ENCODE results near the gene ST7. TPM values are rescaled to one million over a fixed set of nuclear protein-coding genes. Genes with fewer than 3 reads are reported as not detected.
A peak's percentile ranks its signal among the peaks of the same experiment; 100 is the strongest.

ST7 gene
- polyA plus RNA-seq, 5 donors, result 44.7 to 61.6 (median 54.7) TPM

- peak; percentile 38 to 51 for DNase-seq
Observed at GRCh38 chr7:117127585-117128168, 174.4 kb downstream of the ST7 start.

GRCh38 chr7:117129521-117129955 is 176.2 kb downstream of the ST7 start:
- no peak for DNase-seq

DNA sequence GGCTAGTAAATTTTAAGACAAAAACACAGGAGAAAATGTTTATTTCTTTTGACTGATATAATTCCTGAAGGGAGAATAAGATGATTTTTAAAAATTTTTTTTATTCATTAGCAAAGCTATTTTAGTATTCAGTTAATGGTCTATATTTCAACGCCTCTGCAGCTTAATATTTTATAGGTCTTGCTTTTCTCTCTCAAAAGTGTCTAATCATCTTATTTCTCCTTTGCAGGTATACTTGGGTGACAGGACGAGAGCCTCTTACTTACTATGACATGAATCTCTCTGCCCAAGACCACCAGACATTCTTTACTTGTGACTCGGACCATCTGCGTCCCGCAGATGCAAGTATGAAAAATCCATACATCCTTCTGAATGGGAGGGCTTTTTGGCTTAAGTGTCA is 177.0 kb downstream of the ST7 start:
- no peak for DNase-seq

DNA sequence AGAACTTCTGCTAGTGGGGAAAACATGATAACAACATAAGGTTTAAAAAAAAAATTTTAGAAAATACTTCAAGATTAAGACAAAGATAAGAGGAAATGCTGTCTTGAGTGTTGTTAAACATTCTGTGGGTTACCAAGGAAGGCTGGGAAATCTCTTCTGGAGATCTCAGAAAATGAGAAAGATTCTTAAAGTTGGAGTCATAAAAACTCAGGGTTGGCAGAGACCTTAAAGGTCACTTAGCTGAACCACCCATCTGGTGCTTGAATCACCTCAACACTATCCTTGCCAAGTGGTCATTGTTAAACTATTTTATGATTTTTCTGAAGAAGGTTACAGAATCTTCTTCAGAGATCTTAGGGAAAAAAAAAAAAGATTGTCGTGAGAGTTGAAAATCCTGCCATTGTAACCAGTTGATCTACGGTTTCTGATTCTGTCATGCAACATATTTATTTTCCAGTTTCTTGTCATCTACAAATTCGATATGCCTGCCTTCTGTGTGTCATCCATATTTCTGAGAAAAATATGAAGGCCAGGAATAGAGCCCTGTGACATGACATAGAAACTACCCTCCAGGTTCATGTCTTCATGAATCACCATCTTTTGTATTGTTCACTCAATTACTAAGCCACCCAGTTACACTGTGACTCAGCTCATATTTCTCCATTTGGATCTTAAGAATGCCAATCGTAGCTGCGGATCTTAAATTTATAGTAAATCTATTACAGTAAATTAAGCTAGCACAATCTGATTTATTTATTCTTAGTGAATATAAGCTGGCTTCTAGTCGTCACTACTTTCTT is 179.2 kb downstream of the ST7 start:
- DNase-seq, result no peak

DNA sequence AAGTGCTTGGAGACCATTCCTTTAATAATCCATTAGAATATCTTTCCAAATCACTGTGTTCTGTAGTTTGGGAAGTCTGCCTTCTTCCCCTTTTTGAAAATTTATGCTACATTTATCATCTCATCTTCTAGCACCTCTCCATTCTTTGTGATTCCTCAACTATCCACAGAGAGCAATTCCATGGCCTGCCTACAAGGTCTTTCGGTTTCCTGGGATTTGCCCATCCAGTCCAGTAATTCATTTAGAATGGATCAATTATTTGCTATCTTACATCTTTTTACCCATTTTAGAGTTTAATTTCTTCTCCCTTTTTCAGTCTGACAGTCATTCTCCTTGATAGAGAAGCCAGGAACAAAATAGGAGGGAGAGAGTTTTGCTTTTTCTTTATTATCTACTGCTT is 179.8 kb downstream of the ST7 start:
- no peak for DNase-seq

DNA sequence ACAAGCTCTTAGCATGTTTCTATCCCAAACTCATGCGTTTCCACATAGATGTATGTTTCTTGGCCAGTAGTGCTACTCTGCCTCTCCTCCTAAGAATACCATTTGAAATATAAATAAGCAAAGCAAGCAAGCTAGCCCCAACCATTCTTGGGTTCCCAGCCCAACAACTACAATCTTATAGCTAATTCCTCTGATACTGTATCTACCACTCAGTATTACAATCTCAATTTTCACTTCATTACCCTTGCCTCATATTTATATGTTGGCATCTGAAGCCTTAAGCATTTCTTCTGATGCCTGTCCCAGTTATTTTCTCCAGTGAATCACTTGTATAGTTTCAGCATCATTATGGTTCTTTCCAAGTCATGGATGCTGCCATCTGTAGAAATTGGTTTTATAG is 181.1 kb downstream of the ST7 start:
- DNase-seq, result peak; percentile 39 to 65

DNA sequence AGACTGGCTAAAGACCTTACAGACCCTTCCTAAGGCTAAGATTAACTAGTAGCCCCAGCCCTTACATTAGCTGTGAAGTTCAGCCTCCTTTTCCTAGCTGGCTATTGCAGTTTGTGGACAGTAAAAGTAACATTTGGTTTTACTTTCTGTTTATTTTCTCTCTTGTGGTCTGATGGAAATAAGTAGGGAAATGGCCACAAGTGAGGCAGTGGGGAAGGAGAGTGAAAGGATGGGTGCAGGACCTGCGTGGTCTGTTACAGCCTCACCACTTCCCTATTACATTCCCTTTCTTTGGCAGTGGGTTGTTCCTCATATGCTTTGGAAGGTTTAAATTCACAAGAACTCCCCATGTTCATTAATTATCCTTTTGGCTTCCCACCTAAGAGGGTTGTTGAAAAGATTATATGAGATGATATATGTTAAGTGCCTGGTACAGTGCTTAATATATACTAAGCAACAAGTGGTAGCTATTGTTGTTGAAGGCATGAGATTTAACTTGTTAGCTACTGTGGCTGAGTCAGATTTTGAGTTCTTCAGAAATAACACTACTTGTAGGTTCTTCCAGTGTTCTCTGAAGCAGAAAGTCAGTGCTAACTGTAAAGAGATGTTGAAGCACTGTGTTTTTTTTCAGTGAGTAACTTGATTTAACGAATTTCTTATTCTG is 181.7 kb downstream of the ST7 start:
- no peak for DNase-seq

- no peak for DNase-seq
Observed at GRCh38 chr7:117135553-117135891, 182.2 kb downstream of the ST7 start.

- DNase-seq, result no peak
Observed at GRCh38 chr7:117137868-117138267, 184.6 kb downstream of the ST7 start.

GRCh38 chr7:117138495-117138894 is 185.2 kb downstream of the ST7 start:
- no peak for DNase-seq

GRCh38 chr7:117138981-117139380 is 185.7 kb downstream of the ST7 start:
- DNase-seq, result no peak

- DNase-seq, result no peak
Observed at GRCh38 chr7:117139397-117139984, 186.2 kb downstream of the ST7 start.

DNA sequence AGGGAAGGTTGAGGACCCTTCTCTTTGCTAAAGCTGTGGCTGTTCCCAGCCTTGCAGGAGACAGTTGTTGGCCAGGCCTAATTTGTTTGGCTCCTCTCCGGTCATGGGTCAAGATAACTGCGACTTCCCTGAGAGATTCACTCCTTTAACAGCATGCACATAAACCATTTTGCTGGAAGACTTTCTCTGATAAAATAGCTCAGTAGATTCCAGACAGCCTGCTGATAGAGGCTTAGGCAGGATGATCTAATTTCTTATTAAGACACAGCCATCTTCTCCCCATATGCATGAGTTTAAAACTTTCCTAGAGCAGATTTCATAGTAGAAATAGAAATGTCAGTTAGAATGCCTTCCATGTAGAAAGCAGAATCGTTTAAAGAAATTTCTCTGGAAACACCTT is 187.6 kb downstream of the ST7 start:
- DNase-seq, result no peak

DNA sequence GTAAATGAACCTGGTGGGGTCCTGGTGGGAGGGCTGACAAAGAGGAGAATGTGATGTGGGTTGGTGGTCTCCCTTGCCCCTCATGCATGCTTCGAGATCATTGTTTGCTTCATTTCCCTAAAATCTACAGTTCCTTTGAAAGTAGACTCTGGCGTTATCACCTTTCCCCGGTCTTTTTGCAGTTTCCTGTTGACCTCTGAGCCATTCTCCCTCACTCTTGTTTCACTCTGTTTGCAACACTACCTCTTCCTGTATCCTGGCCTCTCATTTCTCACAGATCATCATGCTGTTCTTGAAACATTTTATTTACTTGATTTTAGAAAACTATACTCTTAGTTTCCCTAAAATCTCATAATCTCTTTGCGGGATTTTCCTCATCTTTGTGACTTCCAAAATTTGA is 189.8 kb downstream of the ST7 start:
- no peak for DNase-seq

DNA sequence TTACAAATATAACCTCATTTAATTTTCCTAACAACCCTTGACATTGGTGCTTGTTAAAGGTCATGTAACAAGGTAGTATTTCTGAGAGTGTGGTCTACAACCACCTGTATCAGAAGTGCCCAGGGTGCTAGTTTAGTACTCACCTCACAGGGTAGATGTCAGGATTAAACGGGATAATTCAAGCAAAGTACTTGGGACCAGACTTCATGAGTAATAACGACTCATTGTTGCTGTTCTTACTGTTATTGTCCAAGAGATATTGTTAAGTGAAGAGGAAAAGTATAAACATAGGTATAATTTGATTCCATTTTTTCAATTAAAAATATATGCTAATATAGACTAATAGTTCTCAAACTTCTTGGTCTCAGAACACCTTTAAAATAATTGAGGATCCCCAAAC is 190.3 kb downstream of the ST7 start:
- no peak for DNase-seq

DNA sequence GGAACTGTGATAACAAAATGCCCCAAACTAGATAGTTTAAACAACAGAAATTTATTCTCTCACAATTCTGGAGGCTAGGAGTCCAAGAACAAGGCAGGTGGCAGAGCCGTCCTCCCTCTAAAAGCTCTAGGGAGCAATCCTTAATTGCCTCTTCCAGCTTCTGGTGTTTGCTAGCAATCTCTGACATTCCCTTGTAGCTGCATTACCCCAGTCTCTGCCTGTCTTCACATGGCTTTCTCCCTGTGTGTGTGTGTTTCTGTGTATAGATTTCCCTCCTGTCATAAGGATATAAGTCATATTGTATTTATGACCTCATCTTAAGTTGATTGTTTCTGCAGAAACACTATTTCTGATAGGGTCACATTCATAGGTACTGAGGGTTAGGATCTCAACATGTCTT is 192.0 kb downstream of the ST7 start:
- DNase-seq, result no peak

DNA sequence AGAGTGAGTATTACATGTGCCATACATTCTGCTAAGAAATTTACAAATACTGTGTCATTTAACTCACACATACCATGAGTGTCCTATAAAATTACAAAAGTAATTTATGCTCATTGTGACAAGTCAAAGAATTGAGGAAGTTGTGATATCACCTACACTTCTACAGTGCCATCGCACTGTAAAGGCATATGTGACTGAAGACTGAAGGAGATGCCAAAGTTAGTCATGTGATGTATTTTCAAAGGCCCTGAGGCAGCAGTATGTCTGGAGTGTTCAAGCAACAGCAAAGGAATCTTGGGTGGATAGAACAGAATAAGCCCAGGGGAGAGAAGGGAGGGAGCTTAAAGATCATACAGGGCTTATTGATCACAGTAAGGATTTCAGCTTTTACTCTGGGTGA is 192.8 kb downstream of the ST7 start:
- no peak for DNase-seq

GRCh38 chr7:117146511-117146910 is 193.2 kb downstream of the ST7 start:
- no peak for DNase-seq

- DNase-seq, result no peak
Observed at GRCh38 chr7:117148971-117149370, 195.7 kb downstream of the ST7 start.

DNA sequence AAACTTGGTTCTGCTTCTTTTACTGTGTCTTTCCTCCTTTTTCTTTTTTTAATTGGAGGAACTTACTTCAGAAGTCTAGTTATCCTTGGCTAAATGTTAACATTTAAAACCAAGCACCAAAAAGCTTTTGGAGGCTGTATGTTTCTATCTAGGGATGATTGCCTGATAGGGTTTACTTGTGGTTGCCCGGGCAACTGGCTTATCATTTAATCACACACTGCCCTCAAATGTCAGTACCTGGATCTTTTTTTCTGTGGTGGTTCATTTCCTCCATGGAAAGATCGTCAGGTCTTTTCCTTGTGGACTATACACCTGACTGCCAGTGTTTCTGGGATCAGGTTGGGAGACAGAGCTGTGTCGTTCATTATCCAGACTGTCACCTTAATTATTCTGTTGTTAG is 196.4 kb downstream of the ST7 start:
- no peak for DNase-seq

DNA sequence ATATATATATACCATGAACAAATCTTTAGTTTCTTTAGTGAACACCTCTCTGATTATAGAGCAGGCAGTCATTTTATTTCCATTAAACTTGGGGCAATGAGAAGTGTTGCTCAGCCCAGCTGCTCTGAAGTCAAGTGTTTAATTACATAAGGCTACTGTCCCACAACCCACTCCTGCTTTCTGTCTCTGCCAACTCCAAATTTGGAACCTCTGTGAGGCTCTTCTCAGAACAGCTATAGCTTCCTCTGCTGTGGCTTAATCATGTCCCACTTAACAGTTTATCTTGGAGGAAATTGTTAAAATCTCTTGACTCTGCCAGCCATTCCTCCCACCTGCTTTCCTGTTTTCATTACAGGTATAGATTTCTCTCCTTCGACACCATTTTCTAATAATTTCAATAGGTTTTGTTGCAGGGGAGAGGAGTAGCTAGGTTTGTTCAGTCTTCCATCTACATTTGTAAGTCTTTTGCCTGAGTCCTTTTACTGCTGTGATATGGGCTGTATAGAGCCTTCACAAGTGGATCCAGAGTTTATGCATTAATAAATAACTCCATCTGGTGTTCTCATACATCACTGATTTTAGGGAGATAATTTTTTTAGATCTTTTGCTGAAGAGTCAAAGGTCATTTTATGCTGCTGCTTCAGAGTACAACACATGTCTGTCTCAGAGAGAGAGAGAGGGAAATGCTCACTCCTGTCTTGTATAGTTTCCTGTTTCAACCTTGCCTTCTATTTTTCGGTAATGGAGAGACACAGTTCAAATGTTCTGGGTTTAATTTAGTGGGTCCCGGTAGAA is 199.1 kb downstream of the ST7 start:
- no peak for DNase-seq

DNA sequence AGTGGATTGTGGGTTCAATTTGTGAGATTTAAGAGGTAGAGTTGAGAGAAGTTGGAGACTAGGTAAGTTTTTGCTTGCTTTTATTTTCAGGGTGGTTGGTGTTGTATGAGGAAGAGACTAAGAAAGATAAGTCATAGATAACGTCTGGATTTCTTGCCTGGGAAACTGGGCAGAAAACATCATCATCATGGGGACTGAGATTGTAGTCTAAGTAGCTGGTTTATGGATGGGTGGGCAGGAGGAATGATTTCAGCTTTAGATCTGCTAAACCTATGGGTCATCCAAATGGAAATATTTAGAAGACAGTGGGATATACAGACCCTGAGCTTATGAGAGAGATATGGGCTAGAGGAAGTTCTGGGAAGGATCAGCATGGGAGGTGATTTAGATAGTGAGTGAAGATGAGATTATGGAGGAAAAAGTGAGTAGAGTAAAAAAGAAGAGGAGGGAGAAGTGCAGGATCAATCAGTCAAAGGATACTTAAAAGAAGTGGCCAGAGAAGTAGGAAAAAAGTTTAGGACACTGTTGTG is 199.8 kb downstream of the ST7 start:
- DNase-seq, result no peak
